ENCODE measurements around the gene PRDM16. TPM values are rescaled to one million over a fixed set of nuclear protein-coding genes. Genes with fewer than 3 reads are reported as not detected.

PRDM16 gene
- polyA plus RNA-seq, 1 donor (not counting 4 experiments of a cell fraction or from before 2014, with no cell fraction given), result 0.05 TPM

- Histone ChIP-seq H4K20me1 (ENCODE audit: control insufficient read depth, extremely low read depth, insufficient read depth, low read length) (no peaks in the 10 kb centered on the region), H3K36me3 (ENCODE audit: control insufficient read depth in 2 of 2, extremely low read depth in 1 of 2, insufficient read depth in 2 of 2, low read length in 2 of 2) (no peaks in the 10 kb centered on the region), H3K4me1 (ENCODE audit: control insufficient read depth, extremely low read depth, insufficient read depth, low read length) (no peaks in the 10 kb centered on the region), H3K4me2 (ENCODE audit: control insufficient read depth, extremely low read depth, insufficient read depth, low read depth, low read length) (no peak overlapping the region), H2AFZ (ENCODE audit: control insufficient read depth, low read length) (no peak overlapping the region), H3K79me2 (ENCODE audit: control insufficient read depth, insufficient read depth, low read length) (no peaks in the 10 kb centered on the region), H3K9ac (ENCODE audit: control insufficient read depth, extremely low read depth, insufficient read depth, low read length) (no peak overlapping the region), H3K4me3 (ENCODE audit: control insufficient read depth in 2 of 3, extremely low read depth in 1 of 3, insufficient read depth in 2 of 3, low read depth in 1 of 3, low read length in 3 of 3) (no peak overlapping the region), H3K27me3 (ENCODE audit: control insufficient read depth, extremely low read depth, insufficient read depth, low read length) (no peaks in the 10 kb centered on the region), H3K27ac (ENCODE audit: control insufficient read depth, insufficient read depth, low read length) (no peak overlapping the region), H3K9me3 (ENCODE audit: control insufficient read depth, low read depth, low read length) (peaks cover 6% of the 10 kb centered on the region), H3K9me1 (ENCODE audit: control insufficient read depth, extremely low read depth, insufficient read depth, low read length) (no peaks in the 10 kb centered on the region)
- TF ChIP-seq EZH2 (IDR thresholded peaks at IDR 0.05; ENCODE audit: low read length), result no peak
- TF ChIP-seq CTCF (optimal IDR thresholded peaks at IDR 0.05 in 1 of 3, IDR thresholded peaks at IDR 0.05 in 1 of 3, conservative IDR thresholded peaks at IDR 0.05 in 1 of 3; ENCODE audit: extremely low read depth in 1 of 3, insufficient read depth in 2 of 3, low read length in 3 of 3), result no peak
- no peak for FAIRE-seq
- no peak for DNase-seq (ENCODE audit: low read depth, low spot score)
- dilution Hi-C loops (cut with MboI; ENCODE audit: extremely low pct_ligation_motif_present, low sequenced_read_pairs), result no loop called here
These were observed 227.3 kb downstream of the PRDM16 start for GRCh38 chr1:3296326-3296725.

DNA sequence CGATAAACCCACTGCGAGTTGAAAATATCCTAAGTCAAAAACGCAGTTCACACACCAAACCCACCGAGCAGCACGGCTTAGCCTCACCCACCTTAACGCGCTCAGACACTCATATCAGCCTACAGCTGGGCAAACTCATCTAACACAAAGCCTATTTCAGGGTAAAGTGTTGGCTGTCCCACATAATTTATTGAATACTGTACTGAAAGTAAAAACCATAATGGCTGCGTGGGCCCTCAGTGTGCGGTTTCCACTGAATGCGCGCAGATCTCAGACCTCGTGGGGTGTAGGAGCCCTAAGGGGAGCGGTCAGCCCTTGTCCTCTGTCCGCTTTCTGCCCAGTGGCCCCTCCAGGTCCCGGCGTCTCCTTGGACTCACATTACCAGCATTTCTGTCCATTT, 227.8 kb downstream of the PRDM16 start:
- Histone ChIP-seq H3K4me2 (ENCODE audit: control insufficient read depth, extremely low read depth, insufficient read depth, low read depth, low read length) (no peak overlapping the region), H4K20me1 (ENCODE audit: control insufficient read depth, extremely low read depth, insufficient read depth, low read length) (no peaks in the 10 kb centered on the region), H3K79me2 (ENCODE audit: control insufficient read depth, insufficient read depth, low read length) (no peaks in the 10 kb centered on the region), H3K4me1 (ENCODE audit: control insufficient read depth, extremely low read depth, insufficient read depth, low read length) (no peaks in the 10 kb centered on the region), H3K9ac (ENCODE audit: control insufficient read depth, extremely low read depth, insufficient read depth, low read length) (no peak overlapping the region), H3K36me3 (ENCODE audit: control insufficient read depth in 2 of 2, extremely low read depth in 1 of 2, insufficient read depth in 2 of 2, low read length in 2 of 2) (no peaks in the 10 kb centered on the region), H3K27me3 (ENCODE audit: control insufficient read depth, extremely low read depth, insufficient read depth, low read length) (no peaks in the 10 kb centered on the region), H2AFZ (ENCODE audit: control insufficient read depth, low read length) (no peak overlapping the region), H3K4me3 (ENCODE audit: control insufficient read depth in 2 of 3, extremely low read depth in 1 of 3, insufficient read depth in 2 of 3, low read depth in 1 of 3, low read length in 3 of 3) (no peak overlapping the region), H3K27ac (ENCODE audit: control insufficient read depth, insufficient read depth, low read length) (no peak overlapping the region), H3K9me3 (ENCODE audit: control insufficient read depth, low read depth, low read length) (peaks cover 6% of the 10 kb centered on the region), H3K9me1 (ENCODE audit: control insufficient read depth, extremely low read depth, insufficient read depth, low read length) (no peaks in the 10 kb centered on the region)
- TF ChIP-seq EZH2 (IDR thresholded peaks at IDR 0.05; ENCODE audit: low read length), result no peak
- TF ChIP-seq CTCF (optimal IDR thresholded peaks at IDR 0.05 in 1 of 3, IDR thresholded peaks at IDR 0.05 in 1 of 3, conservative IDR thresholded peaks at IDR 0.05 in 1 of 3; ENCODE audit: extremely low read depth in 1 of 3, insufficient read depth in 2 of 3, low read length in 3 of 3), result no peak
- FAIRE-seq (no peak), DNase-seq (ENCODE audit: low read depth, low spot score) (no peak)
- dilution Hi-C loops (cut with MboI; ENCODE audit: extremely low pct_ligation_motif_present, low sequenced_read_pairs), result no loop called here
